Right lobe of liver (tissue), 6 donors: ENCODE data around the gene P3H2. TPM values are rescaled to one million over a fixed set of nuclear protein-coding genes. Genes with fewer than 3 reads are reported as not detected.
A peak's percentile ranks its signal among the peaks of the same experiment; 100 is the strongest.
"Not testable (repeated sequence)": the region's sequence is repeated elsewhere in the genome, so short reads cannot be mapped to it uniquely, and the experiment has no call there.

ENCODE experiments used
- ATAC-seq, 4 donors: fragments of 200-7000 bp; cut with Tn5 transposase; one replicate each; pipeline ENCODE4 v1.9.1; 2020; ENCODE audit warnings: mild to moderate bottlenecking in 4 of 4, moderate library complexity in 4 of 4
- DNase-seq, 3 donors: peaks; one replicate each; pipeline ENCODE4 v3.0.0-alpha.2; 2020
- H3K27ac ChIP-seq, 3 donors: fragments of 200-600 bp; one replicate each; pipeline ENCODE4 v1.8.0; 2022
- H3K27me3 ChIP-seq, 2 donors: fragments of 200-600 bp; one replicate each; pipeline ENCODE4 v1.8.0; 2022
- H3K36me3 ChIP-seq, 4 donors: fragments of 200-600 bp; sonication (generic) in 1 of 4; one replicate each; pipeline versions ENCODE4 v1.5.1 to v1.8.0; 2017 to 2022; ENCODE audit warnings: control low read depth in 1 of 4
- H3K4me1 ChIP-seq, 4 donors: fragments of 200-600 bp; sonication (generic) in 1 of 4; one replicate each; pipeline versions ENCODE4 v1.5.1 to v1.8.0; 2017 to 2022; ENCODE audit warnings: control low read depth in 1 of 4
- H3K4me3 ChIP-seq, 3 donors: fragments of 200-600 bp; one replicate each; pipeline ENCODE4 v1.8.0; 2022
- H3K9me3 ChIP-seq, 4 donors: fragments of 200-600 bp; sonication (generic) in 1 of 4; one replicate each; pipeline versions ENCODE4 v1.5.1 to v1.8.0; 2017 to 2022; ENCODE audit warnings: control low read depth in 1 of 4
- CTCF ChIP-seq, 4 donors: fragments of 200-600 bp in 3 of 4; fragments of 450-650 bp in 1 of 4; IDR thresholded peaks; one replicate each; pipeline versions ENCODE4 v1.5.1 to v1.8.0; 2016 to 2022; ENCODE audit warnings: antibody characterized with exemption in 4 of 4, mild to moderate bottlenecking in 2 of 4
- POLR2A ChIP-seq: fragments of 450-650 bp; IDR thresholded peaks from one replicate; pipeline ENCODE4 v1.6.1; 2017; ENCODE audit warnings: antibody characterized with exemption, mild to moderate bottlenecking
- WGBS: methylation state at CpG from one replicate; pipeline ENCODE4 v1.1.6; 2018; ENCODE audit warnings: low coverage, low lambda C conversion rate; ENCODE audit not compliant: insufficient coverage; ENCODE audit errors: missing lambda C conversion rate; 5-methylcytosine and 5-hydroxymethylcytosine counted together
- intact Hi-C, 2 donors: fragments of 100-400 bp; cut with DNase I; formaldehyde crosslinking; loops; one replicate each; pipeline versions ENCODE4 v1.11.2 to v1.14.1; 2022
- total RNA-seq, 6 experiments: library from RNA; depleted of rRNA in 2 of 6; stranded (reverse); fragments of >200 nt in 2 of 6; fragmentation: NEBNext Ultra II Directional in 3 of 6; extraction: Animal tissue kit (Norgen Biotek cat#: 25700) in 3 of 6; gene quantifications; one replicate each; pipeline versions ENCODE4 v1.1.0 to v1.2.4, GENCODE V29; 2016 to 2023
- donor health status: DM: no; HTN: yes; CAD: no.
- donor health status: DM: no; HTN: no; CAD: no.
- donor health status: DM: no; HTN: no; CAD: no.
- donor health status: DM: no; HTN: yes; CAD: no.
- donor health status: DM: no; HTN: yes; CAD: no.

The P3H2 gene
- total RNA-seq, 6 experiments from 2014 or later: 3.2 to 8.7 (median 6.5) TPM

GRCh38 chr3:189964623-189965332 lies 155.9 kb downstream of the P3H2 start:
- Histone ChIP-seq H3K4me1 (no peaks in the 10 kb centered on the region), H3K36me3 (no peaks in the 10 kb centered on the region), H3K4me3 (no peak overlapping the region), H3K9me3 (no peaks in the 10 kb centered on the region), H3K27me3 (no peaks in the 10 kb centered on the region), H3K27ac (no peak overlapping the region)
- TF ChIP-seq POLR2A (no peak), CTCF (IDR thresholded peaks at IDR 0.05) (no peak)
- intact Hi-C loops: no loop called here
- no peak for DNase-seq
- 74% methylated on average over 9 of the region's 9 CpGs for WGBS
- no peak for ATAC-seq

- Histone ChIP-seq H3K27ac (no peak overlapping the region), H3K4me1 (no peaks in the 10 kb centered on the region), H3K9me3 (no peaks in the 10 kb centered on the region), H3K4me3 (no peak overlapping the region), H3K36me3 (no peaks in the 10 kb centered on the region), H3K27me3 (no peaks in the 10 kb centered on the region)
- ATAC-seq (no peak), DNase-seq (no peak)
- intact Hi-C loops: no loop called here
- WGBS: 79% methylated on average over 4 of the region's 4 CpGs
- TF ChIP-seq CTCF (IDR thresholded peaks at IDR 0.05) (no peak), POLR2A (no peak)
Measured at GRCh38 chr3:189962466-189962865, 158.2 kb downstream of the P3H2 start.

- no peak overlapping the region for H3K27ac ChIP-seq
- 2% methylated on average over 8 of the region's 8 CpGs for WGBS
- ATAC-seq: peak; percentile 95 to 97 (median 96)
- H3K27me3 ChIP-seq: no peaks in the 10 kb centered on the region
- DNase-seq: peak; percentile 65 to 74 (median 66)
- H3K9me3 ChIP-seq: no peaks in the 10 kb centered on the region
- TF ChIP-seq POLR2A (no peak), CTCF (IDR thresholded peaks at IDR 0.05) (peak; percentile 92 to 95 (median 93))
- H3K4me1 ChIP-seq: no peaks in the 10 kb centered on the region
- H3K4me3 ChIP-seq: no peak overlapping the region
- H3K36me3 ChIP-seq: no peaks in the 10 kb centered on the region
- intact Hi-C loops: no loop called here
Measured at GRCh38 chr3:189961522-189962161, 159.1 kb downstream of the P3H2 start.

- DNase-seq, H3K9me3 ChIP-seq, H3K4me1 ChIP-seq, ATAC-seq, H3K27ac ChIP-seq, intact Hi-C loops, H3K4me3 ChIP-seq, H3K36me3 ChIP-seq, H3K27me3 ChIP-seq: not testable (repeated sequence)
- WGBS: 47% methylated on average over 7 of the region's 10 CpGs
Measured at GRCh38 chr3:189961086-189961485, 159.6 kb downstream of the P3H2 start.
